Measurements from ENCODE around the gene HK2.
A peak's percentile ranks its signal among the peaks of the same experiment; 100 is the strongest.

Gene HK2

GRCh38 chr2:74906395-74906794, 72.5 kb downstream of the HK2 start:
- no peak for DNase-seq

DNA sequence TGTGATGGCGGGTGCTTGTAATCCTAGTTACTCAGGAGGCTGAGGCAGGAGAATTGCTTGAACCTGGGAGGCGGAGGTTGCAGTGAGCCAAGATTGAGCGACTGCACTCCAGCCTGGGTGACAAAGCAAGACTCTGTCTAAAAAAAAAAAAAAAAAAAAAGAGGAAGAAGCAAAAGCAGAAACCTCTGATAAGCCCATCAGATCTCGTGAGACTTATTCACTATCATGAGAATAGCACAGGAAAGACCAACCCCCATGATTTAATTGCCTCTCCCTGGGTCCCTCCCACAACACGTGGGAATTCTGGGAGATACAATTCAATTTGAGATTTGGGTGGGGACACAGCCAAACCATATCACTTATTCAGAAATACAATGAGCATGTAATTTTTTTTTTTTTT, 73.6 kb downstream of the HK2 start:
- DNase-seq, result peak; percentile 57

- DNase-seq, result no peak
Measured at GRCh38 chr2:74908748-74909444, 75.0 kb downstream of the HK2 start.

GRCh38 chr2:74910245-74910644, 76.3 kb downstream of the HK2 start:
- DNase-seq, result no peak

GRCh38 chr2:74911061-74911460, 77.1 kb downstream of the HK2 start:
- DNase-seq, result no peak

- no peak for DNase-seq
Measured at GRCh38 chr2:74915743-74916142, 81.8 kb downstream of the HK2 start.

GRCh38 chr2:74916394-74916793, 82.5 kb downstream of the HK2 start:
- DNase-seq, result no peak

- DNase-seq, result no peak
Measured at GRCh38 chr2:74917702-74918619, 84.0 kb downstream of the HK2 start.

- peak; percentile 54 for DNase-seq
Measured at GRCh38 chr2:74919827-74920226, 85.9 kb downstream of the HK2 start.

- no peak for DNase-seq
Measured at GRCh38 chr2:74921236-74921736, 87.4 kb downstream of the HK2 start.

GRCh38 chr2:74922592-74923227, 88.8 kb downstream of the HK2 start:
- DNase-seq, result peak; percentile 32

DNA sequence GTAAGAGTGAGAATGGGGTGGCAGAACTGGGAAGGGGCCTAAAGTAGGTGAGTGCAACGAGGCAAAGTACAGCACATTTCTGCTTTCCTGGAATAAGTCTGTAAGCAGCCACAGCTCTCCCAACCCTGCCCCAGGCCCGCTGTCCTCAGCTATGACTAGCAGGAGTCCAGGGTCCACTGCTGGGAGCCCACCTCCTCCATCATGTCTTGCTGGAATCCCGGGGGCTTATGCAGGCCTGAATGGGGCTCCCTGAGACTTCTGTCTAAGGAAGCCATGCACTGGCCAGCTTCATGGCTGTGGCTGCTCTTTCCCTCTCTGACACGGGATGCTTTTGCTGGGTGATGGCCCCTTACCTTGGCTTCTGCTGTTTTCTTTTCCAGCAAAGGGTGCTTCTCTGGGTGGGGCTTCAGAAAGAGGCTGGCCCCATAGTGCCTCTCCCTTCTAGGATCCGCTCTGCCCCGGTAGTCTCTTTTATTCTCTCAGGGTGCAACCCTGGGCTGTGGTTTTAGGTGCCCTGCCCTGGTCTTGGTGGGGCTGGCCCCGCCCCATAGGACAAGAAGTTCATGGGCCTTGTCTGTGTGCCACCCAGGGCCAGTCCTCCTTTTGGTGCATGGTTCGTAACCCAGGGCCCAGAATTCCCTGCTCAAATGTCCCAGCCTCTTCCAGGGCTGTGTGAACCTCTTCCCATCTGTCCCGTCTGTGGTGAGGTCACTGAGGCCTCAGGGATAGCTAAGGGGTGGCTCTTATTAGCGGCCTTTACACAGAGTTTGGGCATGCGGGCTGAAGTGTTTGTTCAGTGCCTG, 90.7 kb downstream of the HK2 start:
- no peak for DNase-seq

DNA sequence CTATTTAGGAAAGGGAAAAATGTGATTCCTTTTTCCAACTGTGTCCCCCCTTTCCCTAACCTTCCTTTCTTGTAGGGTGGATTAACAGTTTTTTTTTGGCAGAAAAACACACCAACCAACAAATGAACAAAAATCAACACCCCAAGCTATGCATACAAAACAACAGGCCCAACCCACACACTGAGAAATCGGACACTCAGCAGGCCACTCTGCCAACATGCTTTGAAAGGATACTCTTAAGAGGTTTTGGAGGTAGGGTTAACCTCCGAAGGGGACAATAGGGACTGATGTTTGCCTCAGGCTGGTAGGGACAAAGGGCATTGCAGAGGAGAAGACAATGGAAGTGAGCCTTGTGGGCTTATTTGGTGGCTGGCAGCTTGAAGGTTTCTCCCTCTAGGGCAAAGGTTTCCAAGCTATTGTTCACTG, 91.4 kb downstream of the HK2 start:
- DNase-seq, result no peak

- no peak for DNase-seq
Measured at GRCh38 chr2:74927621-74928020, 93.7 kb downstream of the HK2 start.

DNA sequence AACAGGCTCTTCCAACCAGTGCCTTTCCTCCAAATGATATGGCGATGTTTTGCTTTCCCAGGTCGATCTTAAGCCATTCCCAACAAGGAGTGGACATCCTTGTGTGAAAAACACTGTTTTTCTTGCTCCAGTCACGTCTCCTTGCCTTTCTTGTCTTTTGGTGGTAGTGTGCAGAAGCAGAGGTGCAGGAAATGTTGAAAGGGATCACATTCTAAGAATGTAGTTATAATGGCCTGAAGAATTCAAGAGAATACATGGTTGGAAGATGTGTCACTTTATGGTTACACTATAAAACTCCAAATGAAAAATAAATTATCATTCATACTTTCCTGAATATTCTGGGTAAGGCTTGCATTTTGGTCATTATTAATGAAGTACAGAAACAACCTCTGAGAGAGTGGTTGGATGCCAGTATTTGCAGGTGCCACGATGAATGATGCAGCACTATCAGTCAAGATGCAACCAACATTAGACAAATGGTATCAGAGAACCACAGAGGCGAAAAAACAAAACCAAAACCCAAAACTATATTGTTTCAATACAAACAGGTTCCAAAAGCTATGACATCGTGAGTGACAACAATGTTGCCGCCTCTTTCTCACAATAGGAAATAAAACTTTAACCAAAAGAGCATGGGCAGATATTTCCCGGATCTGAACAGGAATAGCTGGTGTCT, 97.0 kb downstream of the HK2 start:
- no peak for DNase-seq

- DNase-seq, result no peak
Measured at GRCh38 chr2:74931940-74932339, 98.0 kb downstream of the HK2 start.

GRCh38 chr2:74935975-74936391, 102.1 kb downstream of the HK2 start:
- no peak for DNase-seq

GRCh38 chr2:74937221-74937880, 103.4 kb downstream of the HK2 start:
- DNase-seq, result no peak

DNA sequence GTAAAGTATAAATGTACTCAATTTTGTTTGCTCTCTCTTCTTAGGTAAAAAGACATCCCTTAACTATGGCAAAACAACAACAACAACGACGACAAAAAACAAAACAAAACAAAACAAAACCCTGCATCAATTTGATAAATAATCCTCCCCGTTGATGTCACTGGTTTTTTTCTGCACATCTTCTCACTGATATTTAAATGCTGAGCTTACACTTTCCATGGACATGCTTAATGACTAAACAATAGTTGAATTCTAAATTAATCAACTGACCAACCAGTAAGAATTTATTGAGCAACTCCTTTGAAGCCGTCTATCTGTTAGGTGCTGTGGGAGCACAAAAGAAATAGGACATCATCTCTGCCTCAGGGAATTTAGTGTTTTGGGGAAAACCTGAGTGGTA, 104.3 kb downstream of the HK2 start:
- no peak for DNase-seq

DNA sequence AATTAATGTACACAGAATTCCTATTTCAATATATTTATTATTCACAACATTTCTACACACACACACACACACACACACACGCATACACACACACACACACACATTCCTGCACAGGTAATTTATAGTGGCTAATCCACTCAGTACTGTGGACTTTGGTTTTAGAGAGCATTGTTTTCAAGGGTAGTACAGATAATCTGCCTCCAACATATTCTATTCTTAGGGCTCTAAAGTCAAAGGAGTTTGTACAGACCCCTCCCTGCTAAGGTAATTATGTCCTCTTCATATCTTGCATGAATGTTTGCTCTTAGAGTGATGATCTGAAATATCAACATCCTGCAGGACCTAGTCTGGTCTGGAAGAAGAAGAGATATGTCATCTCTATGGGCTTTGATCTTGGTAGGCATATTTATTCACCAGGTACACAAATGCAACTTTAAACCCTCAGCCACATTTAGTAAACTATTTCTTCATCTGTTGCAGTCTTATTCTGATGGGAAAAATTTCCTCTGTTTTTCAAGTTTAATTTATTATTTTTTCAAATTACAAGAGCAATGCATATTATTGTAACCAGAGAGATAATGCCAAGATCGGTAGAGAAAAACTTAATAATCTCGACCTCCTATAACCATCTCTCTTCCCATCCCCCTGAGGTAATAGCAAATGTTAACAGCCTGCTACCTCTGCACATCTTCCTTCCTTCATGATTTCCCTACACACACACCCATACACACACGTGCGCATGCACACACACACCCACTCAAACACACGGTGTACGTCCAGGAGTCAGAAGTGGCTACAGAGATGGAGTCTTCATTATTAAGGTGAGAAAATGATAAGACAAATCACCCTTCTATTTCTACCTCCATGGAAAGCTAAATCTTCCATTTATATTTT, 106.2 kb downstream of the HK2 start:
- DNase-seq, result no peak
